ENCODE results near the gene PIK3C2G.

DNA sequence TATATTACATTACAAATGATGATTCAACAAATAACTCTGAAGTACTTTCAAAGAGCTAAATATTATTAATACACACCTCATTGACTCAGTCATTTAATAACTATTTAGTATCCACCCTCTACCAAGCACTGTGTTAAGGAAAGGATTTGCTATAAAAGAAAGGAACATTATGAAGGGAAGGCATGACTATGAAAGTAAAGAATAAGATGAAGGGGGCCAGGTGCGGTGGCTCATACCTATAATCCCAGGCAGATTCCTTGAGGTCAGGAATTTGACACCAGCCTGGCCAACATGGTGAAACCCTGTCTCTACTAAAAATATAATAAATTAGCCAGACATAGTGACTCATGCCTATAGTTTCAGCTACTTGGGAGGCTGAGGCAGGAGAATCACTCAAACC, 368.6 kb downstream of the PIK3C2G start:
- TF ChIP-seq POLR2AphosphoS5 (IDR thresholded peaks at IDR 0.05; ENCODE audit: low read depth, low read length) (no peak), SIN3A (IDR thresholded peaks at IDR 0.05; ENCODE audit: borderline replicate concordance, insufficient read depth, low read length) (no peak)

Data from PFSK-1 (cell line).